OCI-LY7 (cell line): ENCODE measurements around the gene LINGO3. TPM values are rescaled to one million over a fixed set of nuclear protein-coding genes. Genes with fewer than 3 reads are reported as not detected.

ENCODE experiments used
- BruUV-seq: library from RNA; stranded (reverse); fragments of 400-500 nt; replicated peaks from 2 replicates; lab custom pipeline; 2021; lab: Mats Ljungman, UMichigan
- CTCF ChIA-PET: fragments of 300-600 bp; sonication (Branson Sonifier 250); formaldehyde crosslinking; loops from one replicate; lab custom pipeline; 2022; ENCODE audit warnings: antibody characterized with exemption; ENCODE audit not compliant: unreplicated experiment; lab: Charles Lee
- POLR2A ChIA-PET: fragments of 300-600 bp; sonication (Branson Sonifier 250); formaldehyde crosslinking; loops from one replicate; lab custom pipeline; 2022; ENCODE audit warnings: antibody characterized with exemption; lab: Charles Lee
- DNase-seq: peaks from one replicate; pipeline ENCODE4 v3.0.0-alpha.2; 2015; ENCODE audit warnings: low spot score
- H2AFZ ChIP-seq: fragments of 200-600 bp; sonication (generic), shearing (Covaris generic); 2 replicates; pipeline ENCODE4 v1.6.1; 2014; ENCODE audit warnings: mild to moderate bottlenecking, antibody characterized with exemption, low read length, moderate library complexity
- H3K27ac ChIP-seq: fragments of 200-600 bp; sonication (generic); 2 replicates; pipeline ENCODE4 v1.5.1; 2014; ENCODE audit warnings: mixed run types, low read depth, mild to moderate bottlenecking, moderate library complexity, low read length, inconsistent platforms; ENCODE audit not compliant: poor library complexity, severe bottlenecking
- H3K36me3 ChIP-seq: fragments of 200-600 bp; sonication (generic); 2 replicates; pipeline ENCODE4 v1.6.1; 2014; ENCODE audit warnings: mild to moderate bottlenecking, antibody characterized with exemption, low read length, moderate library complexity, mixed read lengths; ENCODE audit not compliant: insufficient read depth
- H3K4me1 ChIP-seq: fragments of 200-600 bp; sonication (generic); 2 replicates; pipeline ENCODE4 v1.5.1; 2014; ENCODE audit warnings: mild to moderate bottlenecking, low read length; ENCODE audit not compliant: insufficient read depth, poor library complexity, severe bottlenecking
- H3K4me2 ChIP-seq: fragments of 200-600 bp; sonication (generic); 2 replicates; pipeline ENCODE4 v1.6.1; 2014; ENCODE audit warnings: mild to moderate bottlenecking, low read length
- H3K4me3 ChIP-seq: fragments of 200-600 bp; sonication (generic); 2 replicates; pipeline ENCODE4 v1.5.1; 2014; ENCODE audit warnings: mild to moderate bottlenecking, low read depth, low read length; ENCODE audit not compliant: poor library complexity, severe bottlenecking
- H3K79me2 ChIP-seq: fragments of 200-600 bp; sonication (generic); 2 replicates; pipeline ENCODE4 v1.6.1; 2016; ENCODE audit warnings: low read depth, mild to moderate bottlenecking, low read length, moderate library complexity, mixed read lengths; ENCODE audit not compliant: insufficient read depth
- H3K9me2 ChIP-seq: fragments of 200-600 bp; sonication (generic); 2 replicates; pipeline ENCODE4 v1.6.1; 2016; ENCODE audit warnings: mild to moderate bottlenecking, low read length, mixed read lengths; ENCODE audit not compliant: insufficient read depth
- H3K9me3 ChIP-seq: fragments of 200-600 bp; sonication (generic); 2 replicates; pipeline ENCODE4 v1.6.1; 2014; ENCODE audit warnings: mild to moderate bottlenecking, mixed run types, low read length, mixed read lengths
- H4K20me1 ChIP-seq: fragments of 200-600 bp; sonication (generic); 2 replicates; pipeline ENCODE4 v1.6.1; 2014; ENCODE audit warnings: mild to moderate bottlenecking, antibody characterized with exemption, low read length, moderate library complexity, mixed read lengths; ENCODE audit not compliant: insufficient read depth
- CTCF ChIP-seq: fragments of 200-600 bp; sonication (generic); conservative IDR thresholded peaks from 2 replicates; pipeline ENCODE4 v1.5.1; 2014; ENCODE audit warnings: mild to moderate bottlenecking, antibody characterized with exemption, low read length, moderate library complexity, mixed read lengths
- EZH2phosphoT487 ChIP-seq: fragments of 200-600 bp; sonication (generic); IDR thresholded peaks from 2 replicates; pipeline ENCODE4 v1.6.1; 2018; ENCODE audit warnings: low read depth, borderline replicate concordance, mild to moderate bottlenecking, mixed run types, antibody characterized with exemption, low read length, moderate library complexity, mixed read lengths
- intact Hi-C: fragments of 100-400 bp; cut with micrococcal nuclease; formaldehyde crosslinking; loops from one replicate; pipeline ENCODE4 v1.10.0; 2022; ENCODE audit not compliant: unreplicated experiment
- total RNA-seq, 2 experiments: library from RNA; depleted of rRNA in 1 of 2; stranded (reverse); fragments of >200 nt in 1 of 2; shearing (Covaris generic) in 1 of 2; gene quantifications; 2 replicates each; pipeline ENCODE4 v1.2.3, GENCODE V29; 2014 to 2022

LINGO3 gene
- total RNA-seq, 2 experiments from 2014 or later, result 0.13 to 0.38 TPM

GRCh38 chr19:2305452-2306280 lies 2.3 kb downstream of the LINGO3 start:
- H3K9me3 ChIP-seq, result no peaks in the 10 kb centered on the region
- H3K4me2 ChIP-seq, result no peak overlapping the region
- no peaks in the 10 kb centered on the region for H3K9me2 ChIP-seq
- TF ChIP-seq CTCF (no peak), EZH2phosphoT487 (no peak)
- H3K27ac ChIP-seq, result no peak overlapping the region
- CTCF ChIA-PET, result no interaction called here
- no peak overlapping the region for H2AFZ ChIP-seq
- BruUV-seq, result no TSS peak
- intact Hi-C loops, result no loop called here
- no peaks in the 10 kb centered on the region for H3K36me3 ChIP-seq
- H4K20me1 ChIP-seq, result no peaks in the 10 kb centered on the region
- H3K4me3 ChIP-seq, result no peak overlapping the region
- POLR2A ChIA-PET, result no interaction called here
- DNase-seq, result no peak
- H3K4me1 ChIP-seq, result peaks cover 18% of the 10 kb centered on the region
- no peaks in the 10 kb centered on the region for H3K79me2 ChIP-seq

- H3K36me3 ChIP-seq, result no peaks in the 10 kb centered on the region
- BruUV-seq, result no TSS peak
- intact Hi-C loops, result no loop called here
- DNase-seq, result no peak
- no peaks in the 10 kb centered on the region for H3K79me2 ChIP-seq
- H3K9me3 ChIP-seq, result no peaks in the 10 kb centered on the region
- POLR2A ChIA-PET, result no interaction called here
- H3K4me2 ChIP-seq, result no peak overlapping the region
- no peak overlapping the region for H3K4me3 ChIP-seq
- peaks cover 10% of the 10 kb centered on the region for H3K4me1 ChIP-seq
- H2AFZ ChIP-seq, result no peak overlapping the region
- H4K20me1 ChIP-seq, result no peaks in the 10 kb centered on the region
- H3K27ac ChIP-seq, result no peak overlapping the region
- TF ChIP-seq EZH2phosphoT487, result no peak
- no peak for TF ChIP-seq CTCF
- H3K9me2 ChIP-seq, result no peaks in the 10 kb centered on the region
- CTCF ChIA-PET, result no interaction called here
Observed at GRCh38 chr19:2303211-2303798, 4.6 kb downstream of the LINGO3 start.
